DMS153 treated with DMSO at 0.1 percent for 48 hours (cell line): ENCODE results near the gene TSN.
A peak's percentile ranks its signal among the peaks of the same experiment; 100 is the strongest.

Experiments used
- DNase-seq: peaks from one replicate; lab custom pipeline; 2025; ENCODE audit not compliant: unreplicated experiment; lab: John Stamatoyannopoulos, UW

TSN gene

GRCh38 chr2:121741450-121741849 lies 14.0 kb upstream of the TSN start:
- no peak for DNase-seq

- DNase-seq: no peak
These were observed 9.3 kb upstream of the TSN start for GRCh38 chr2:121746071-121746578.

DNA sequence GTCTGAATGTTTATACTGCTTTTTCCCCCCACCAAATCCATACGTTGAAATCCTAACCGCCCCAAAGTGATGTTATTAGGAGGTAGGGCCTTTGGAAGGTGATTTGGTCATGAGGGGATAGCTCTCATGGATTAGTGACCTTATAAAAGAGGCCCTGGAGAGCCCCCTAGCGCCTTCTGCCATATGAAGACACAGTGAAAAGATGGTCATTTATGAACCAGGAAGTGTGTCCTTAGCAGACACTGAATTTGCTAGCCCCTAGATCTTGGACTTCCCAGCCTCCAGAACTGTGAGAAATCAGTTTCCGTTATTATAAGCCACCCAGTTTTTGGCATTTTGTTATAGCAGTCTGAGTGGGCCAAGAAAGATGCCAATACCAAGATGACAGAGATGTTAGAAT lies 7.2 kb upstream of the TSN start:
- no peak for DNase-seq

GRCh38 chr2:121754851-121755236 lies 607 bp upstream of the TSN start:
- no peak for DNase-seq

DNA sequence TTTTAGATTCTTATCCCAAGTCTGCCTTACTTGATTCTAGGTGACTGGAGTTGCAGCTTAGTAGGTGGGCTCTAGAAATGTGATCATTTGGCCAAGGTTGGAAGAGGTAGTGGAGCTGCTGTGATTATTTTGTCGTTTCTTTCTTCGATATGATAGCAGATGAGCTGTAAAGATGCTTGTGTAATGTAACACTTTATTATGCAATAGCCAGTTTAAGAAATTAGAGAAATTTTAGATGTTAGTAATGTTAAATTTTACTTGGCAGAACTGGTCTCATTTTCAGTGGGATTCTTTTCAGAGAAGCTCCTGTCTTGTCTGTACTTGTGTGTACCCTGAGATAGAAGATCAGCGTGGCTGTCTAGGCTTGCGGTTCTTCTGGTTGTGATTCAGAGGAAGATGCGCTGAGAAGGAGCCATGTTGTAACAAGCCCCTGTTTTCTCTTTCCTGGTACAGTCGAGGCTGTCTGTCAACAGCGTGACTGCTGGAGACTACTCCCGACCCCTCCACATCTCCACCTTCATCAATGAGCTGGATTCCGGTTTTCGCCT lies 9.3 kb downstream of the TSN start:
- DNase-seq: no peak

GRCh38 chr2:121766624-121767023 lies 11.2 kb downstream of the TSN start:
- no peak for DNase-seq

- no peak for DNase-seq
These were observed 12.8 kb downstream of the TSN start for GRCh38 chr2:121768143-121768755.

- DNase-seq: peak; percentile 48
These were observed 16.7 kb downstream of the TSN start for GRCh38 chr2:121771976-121772742.

DNA sequence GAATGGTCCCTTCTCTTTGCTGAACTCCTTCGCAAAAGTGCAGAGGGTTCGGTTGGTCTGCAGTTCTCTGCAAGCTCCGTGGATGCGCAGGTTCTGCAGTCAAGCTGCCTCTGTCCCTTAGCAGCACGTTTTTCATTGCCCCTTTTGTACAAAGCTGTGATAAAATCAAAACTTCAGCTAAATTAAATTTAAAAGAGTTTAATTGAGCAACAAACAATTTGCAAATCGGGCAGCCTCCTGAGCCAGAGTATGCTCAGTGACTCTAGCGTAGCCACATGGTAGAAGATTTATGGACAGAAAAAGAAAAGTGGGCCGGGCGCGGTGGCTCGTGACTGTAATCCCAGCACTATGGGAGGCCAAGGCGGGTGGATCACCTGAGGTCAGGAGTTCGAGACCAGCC lies 18.8 kb downstream of the TSN start:
- DNase-seq: no peak

- no peak for DNase-seq
These were observed 20.9 kb downstream of the TSN start for GRCh38 chr2:121776361-121776760.

- DNase-seq: no peak
These were observed 21.6 kb downstream of the TSN start for GRCh38 chr2:121776885-121777698.

DNA sequence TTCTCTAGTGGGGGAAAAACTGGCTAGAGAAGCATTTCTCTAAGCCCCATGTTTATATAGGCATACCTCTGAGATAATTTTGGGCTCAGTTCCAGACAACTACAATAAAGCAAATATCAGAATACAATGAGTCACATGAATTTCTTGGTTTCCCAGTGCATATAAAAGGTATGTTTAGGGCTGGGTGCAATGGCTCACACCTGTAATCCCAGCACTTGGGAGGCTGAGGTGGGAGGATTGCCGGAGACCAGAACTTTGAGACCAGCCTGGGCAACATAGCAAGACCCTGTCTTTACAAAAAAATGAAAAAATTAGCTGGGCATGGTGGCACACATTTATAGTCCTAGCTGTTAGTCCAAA lies 22.2 kb downstream of the TSN start:
- DNase-seq: no peak

- no peak for DNase-seq
These were observed 23.5 kb downstream of the TSN start for GRCh38 chr2:121778741-121779487.

DNA sequence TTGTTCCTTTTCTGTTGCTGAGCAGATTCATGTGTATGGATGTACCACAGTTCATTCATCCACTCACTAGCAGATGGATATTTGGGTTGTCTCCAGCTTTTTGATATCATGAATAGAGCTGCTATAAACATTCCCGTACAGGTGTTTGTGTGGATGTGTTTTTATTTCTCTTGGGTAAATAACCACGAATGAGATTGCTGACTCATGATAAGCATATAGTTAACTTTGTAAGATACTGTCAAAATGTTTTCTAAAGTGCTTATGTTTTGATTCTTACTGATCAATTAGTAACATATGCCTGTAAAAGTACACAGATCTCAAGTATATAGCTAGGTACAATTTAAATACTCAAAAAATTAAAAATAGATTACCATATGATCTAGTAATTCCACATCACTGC lies 27.7 kb downstream of the TSN start:
- DNase-seq: no peak

DNA sequence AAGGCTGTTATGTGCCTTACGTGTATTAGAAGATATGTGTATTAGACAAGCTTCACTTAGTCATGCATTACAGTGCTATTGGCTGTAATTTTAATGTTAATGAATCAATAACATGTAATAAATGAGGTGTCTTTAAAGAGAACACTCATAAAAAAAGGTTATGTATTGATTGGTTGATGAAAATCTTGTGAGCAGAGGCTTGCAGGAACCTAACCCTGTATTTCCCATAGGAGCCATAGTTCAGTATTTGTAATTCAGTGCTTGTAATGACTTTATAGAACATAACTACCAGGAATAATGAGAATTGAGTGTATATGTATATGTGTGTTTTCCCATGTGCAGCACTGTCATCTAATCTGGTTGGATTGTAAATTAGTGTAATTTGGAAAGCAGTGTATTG lies 33.2 kb downstream of the TSN start:
- no peak for DNase-seq

DNA sequence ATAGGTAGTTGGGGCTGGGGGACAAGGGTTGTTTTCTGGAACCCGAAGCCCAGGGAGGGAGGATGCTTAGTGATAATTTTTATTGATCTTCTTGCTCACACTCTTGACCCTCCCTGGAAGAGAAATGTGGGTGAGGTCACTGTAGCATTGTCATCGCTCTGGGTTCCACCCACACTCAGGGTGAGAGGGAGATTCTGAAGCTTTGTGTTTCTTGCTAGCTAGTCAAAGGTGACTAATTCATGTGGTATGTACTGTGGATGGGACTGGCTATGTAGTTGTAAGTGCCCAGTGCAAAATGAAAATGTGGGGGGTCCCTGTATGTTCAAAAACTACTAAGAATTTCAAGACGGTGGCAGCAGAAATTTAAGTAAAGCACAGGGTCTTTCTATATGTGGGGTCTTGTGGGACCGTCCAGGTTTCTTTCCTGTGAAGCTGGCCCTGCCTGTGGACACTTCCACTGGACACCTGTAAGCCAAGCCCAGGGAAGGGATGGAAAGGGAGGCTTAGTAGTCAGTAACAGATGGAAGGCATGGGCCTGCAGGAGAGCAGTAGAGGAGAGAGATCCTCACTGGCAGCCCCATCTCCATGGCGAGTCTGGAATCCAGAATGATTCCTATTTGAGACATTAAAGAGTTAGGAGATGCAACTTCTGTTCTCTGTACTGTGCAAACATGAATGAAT lies 35.0 kb downstream of the TSN start:
- DNase-seq: no peak

DNA sequence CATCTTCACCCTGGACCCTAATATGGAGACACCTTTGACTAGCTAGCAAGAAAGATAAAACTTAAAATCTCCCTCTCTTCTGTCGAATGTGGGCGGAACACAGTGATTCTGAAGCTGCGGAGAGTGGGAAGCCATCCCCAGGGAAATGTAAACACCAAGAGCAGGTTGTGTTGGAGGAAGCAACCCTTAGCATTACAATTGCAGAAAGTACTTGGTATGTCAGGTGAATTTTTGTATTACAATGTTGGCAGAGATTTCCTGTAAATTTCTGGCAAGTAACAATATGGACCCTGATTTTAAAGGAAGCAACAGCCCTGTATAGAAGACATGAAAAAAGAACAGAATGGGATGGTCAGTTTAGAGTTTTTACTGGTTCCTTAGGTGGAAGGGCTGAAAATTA lies 35.8 kb downstream of the TSN start:
- no peak for DNase-seq

DNA sequence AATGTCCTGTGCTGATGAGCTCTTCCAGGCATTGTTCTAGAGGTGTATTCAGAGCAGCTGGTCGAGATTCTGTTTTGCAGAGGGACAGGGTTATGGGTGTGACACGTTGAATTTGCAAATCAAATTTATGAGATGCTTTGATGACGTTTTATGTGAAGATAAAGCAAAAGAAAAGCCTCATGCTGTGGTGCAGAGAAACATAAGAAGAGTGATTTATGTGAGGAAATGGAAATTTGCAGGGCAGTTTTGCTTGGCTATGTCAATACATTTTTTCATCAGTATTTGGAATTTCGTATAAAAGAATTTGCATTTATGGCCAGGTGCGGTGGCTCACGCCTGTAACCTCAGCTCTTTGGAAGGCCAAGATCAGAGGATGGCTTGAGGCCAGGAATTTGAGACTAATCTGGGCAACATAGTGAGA lies 36.4 kb downstream of the TSN start:
- no peak for DNase-seq

GRCh38 chr2:121793816-121794215 lies 38.4 kb downstream of the TSN start:
- no peak for DNase-seq

DNA sequence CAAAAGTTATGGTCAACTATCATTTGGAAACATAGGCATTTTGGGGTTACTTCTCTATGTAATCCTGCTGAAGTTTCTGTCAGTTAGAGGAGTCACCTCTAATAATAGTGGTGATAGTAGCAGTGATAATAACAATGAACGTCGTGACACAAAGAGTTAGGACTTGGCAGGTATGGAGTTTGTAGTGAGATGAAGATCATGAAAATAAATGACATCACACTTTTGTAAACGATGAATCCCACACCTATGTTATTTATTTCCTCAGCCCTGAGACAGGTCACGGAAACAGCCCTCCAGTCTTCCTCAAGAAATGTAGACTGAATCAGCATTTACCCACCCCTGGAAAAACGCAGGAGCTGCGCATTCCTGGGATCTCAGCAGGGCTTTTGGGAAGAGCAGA lies 38.8 kb downstream of the TSN start:
- DNase-seq: no peak
